K562 (cell line): ENCODE measurements around the gene GAPVD1. TPM values are rescaled to one million over a fixed set of nuclear protein-coding genes. Genes with fewer than 3 reads are reported as not detected.

ENCODE experiments used
- ADNP ChIP-seq: fragments of 200-800 bp; sonication (Bioruptor generic); IDR thresholded peaks from 2 replicates; pipeline ENCODE4 v1.6.1; 2016; ENCODE audit warnings: missing genetic modification characterization, missing compliant biosample characterization
- CBFA2T3 ChIP-seq: fragments of 450-650 bp; IDR thresholded peaks from 2 replicates; pipeline ENCODE4 v1.6.1; 2017
- CSDE1 ChIP-seq, 2 experiments: fragments of 450-650 bp; IDR thresholded peaks; 2 replicates each; pipeline ENCODE4 v1.6.1; 2016; ENCODE audit warnings: mild to moderate bottlenecking in 1 of 2
- ELF2 ChIP-seq: fragments of 250-450 bp; sonication (Bioruptor Pico); IDR thresholded peaks from 2 replicates; pipeline ENCODE4 v1.5.0; 2021; ENCODE audit warnings: mild to moderate bottlenecking
- FOSL1 ChIP-seq: fragments of 200-800 bp; sonication (Bioruptor generic); conservative IDR thresholded peaks from 2 replicates; pipeline ENCODE4 v1.6.1; 2016; ENCODE audit warnings: missing genetic modification characterization, missing compliant biosample characterization
- FUS ChIP-seq: fragments of 200-400 bp; formaldehyde crosslinking; optimal IDR thresholded peaks from 2 replicates; pipeline ENCODE3; 2017; ENCODE audit warnings: low read depth, low read length
- HLTF ChIP-seq: fragments of 450-650 bp; IDR thresholded peaks from 2 replicates; pipeline ENCODE4 v1.6.1; 2016
- JUN ChIP-seq, 2 experiments: sonication (generic) in 1 of 2; formaldehyde crosslinking in 1 of 2; IDR thresholded peaks; 2 replicates each; pipeline versions ENCODE4 v1.6.1 to v1.8.0; 2012 to 2022; ENCODE audit warnings: borderline replicate concordance in 2 of 2, mild to moderate bottlenecking in 2 of 2, improper control_type of control experiment in 1 of 2, low read depth in 1 of 2, low read length in 1 of 2, missing genetic modification reagents in 1 of 2
- MTA2 ChIP-seq: fragments of 450-650 bp; IDR thresholded peaks from 2 replicates; pipeline ENCODE4 v1.6.1; 2016; ENCODE audit warnings: low read depth
- NUFIP1 ChIP-seq: fragments of 450-650 bp; IDR thresholded peaks from 2 replicates; pipeline ENCODE4 v1.6.1; 2018; ENCODE audit not compliant: partially characterized antibody
- PRPF4 ChIP-seq: fragments of 200-400 bp; formaldehyde crosslinking; IDR thresholded peaks from one replicate; pipeline ENCODE4 v1.6.1; 2017; ENCODE audit warnings: low read length, low read depth, mild to moderate bottlenecking; ENCODE audit not compliant: insufficient read depth, poor library complexity, severe bottlenecking
- RBM17 ChIP-seq: fragments of 200-400 bp; formaldehyde crosslinking; IDR thresholded peaks from 2 replicates; pipeline ENCODE4 v1.6.1; 2017; ENCODE audit warnings: low read depth, mild to moderate bottlenecking, low read length, borderline replicate concordance
- RCOR1 ChIP-seq, 2 experiments: IDR thresholded peaks; 2 replicates each; pipeline ENCODE4 v1.6.1; 2012; ENCODE audit warnings: low read depth in 2 of 2, low read length in 2 of 2, borderline replicate concordance in 1 of 2, improper control_type of control experiment in 1 of 2
- SMAD4 ChIP-seq: fragments of 250-450 bp; sonication (Bioruptor Pico); conservative IDR thresholded peaks from 2 replicates; pipeline ENCODE4 v1.8.0; 2021; ENCODE audit warnings: inconsistent platforms, mild to moderate bottlenecking, moderate library complexity
- SMARCE1 ChIP-seq: fragments of 450-650 bp; IDR thresholded peaks from 2 replicates; pipeline ENCODE4 v1.7.1; 2016; ENCODE audit warnings: mild to moderate bottlenecking
- SNRNP70 ChIP-seq: fragments of 200-400 bp; formaldehyde crosslinking; optimal IDR thresholded peaks from 2 replicates; pipeline ENCODE3; 2017; ENCODE audit warnings: low read depth, low read length
- SPI1 ChIP-seq: IDR thresholded peaks from 2 replicates; pipeline ENCODE4 v1.6.1; 2011; ENCODE audit warnings: low read depth, low read length, control low read depth, borderline replicate concordance
- THAP7 ChIP-seq: fragments of 250-450 bp; sonication (Bioruptor Pico); IDR thresholded peaks from 2 replicates; pipeline ENCODE4 v1.5.0; 2021
- THRAP3 ChIP-seq: fragments of 450-650 bp; IDR thresholded peaks from 2 replicates; pipeline ENCODE4 v1.6.1; 2016; ENCODE audit warnings: mild to moderate bottlenecking, inconsistent platforms, borderline replicate concordance
- USF1 ChIP-seq: sonication (generic); formaldehyde crosslinking; IDR thresholded peaks from 2 replicates; pipeline ENCODE4 v1.9.0; 2022; ENCODE audit warnings: mild to moderate bottlenecking, missing genetic modification reagents
- USF2 ChIP-seq: sonication (generic); formaldehyde crosslinking; IDR thresholded peaks from 2 replicates; pipeline ENCODE4 v1.5.0; 2020; ENCODE audit warnings: missing genetic modification reagents
- ZNF3 ChIP-seq: fragments of 250-450 bp; sonication (Bioruptor Pico); IDR thresholded peaks from 2 replicates; pipeline ENCODE4 v1.5.0; 2021; ENCODE audit warnings: mild to moderate bottlenecking, moderate library complexity
- ZNF354B ChIP-seq: fragments of 250-450 bp; sonication (Bioruptor Pico); IDR thresholded peaks from 2 replicates; pipeline ENCODE4 v1.4.0; 2020
- ZNF408 ChIP-seq: fragments of 250-450 bp; sonication (Bioruptor Pico); IDR thresholded peaks from 2 replicates; pipeline ENCODE4 v1.4.0; 2020; ENCODE audit warnings: low read depth, mild to moderate bottlenecking, moderate library complexity
- ZNF589 ChIP-seq: fragments of 200-800 bp; sonication (Bioruptor generic); IDR thresholded peaks from 2 replicates; pipeline ENCODE4 v1.6.1; 2016; ENCODE audit warnings: low read depth, missing genetic modification characterization, missing compliant biosample characterization
- polyA plus RNA-seq, 8 experiments: library from polyadenylated mRNA; depleted of rRNA in 4 of 8; stranded (reverse) in 5 of 8; unstranded in 3 of 8; fragments of >200 nt; fragmentation: Nextera tagmentation in 2 of 8; fragmentation: Illumina TruSeq in 1 of 8; extraction: Ambion mirVana in 2 of 8; extraction: Trizol in 1 of 8; gene quantifications; 2 replicates each; pipeline versions ENCODE4 v1.2.1 to v1.2.3, GENCODE V29; 2011 to 2014; ENCODE audit warnings: inconsistent platforms in 1 of 8, missing spikeins in 1 of 8
- total RNA-seq, 7 experiments: library from RNA; depleted of rRNA in 6 of 7; stranded (reverse); fragments of >200 nt in 6 of 7; fragmentation: Illumina TruSeq in 2 of 7; extraction: Trizol in 2 of 7; gene quantifications; 2 replicates each; pipeline versions ENCODE4 v1.2.1 to v1.2.3, GENCODE V29; 2011 to 2021; ENCODE audit warnings: low replicate concordance in 1 of 7
- TF ChIP-seq, protein P1 (sequence below), 2 experiments: fragments of 450-650 bp in 1 of 2; sonication (generic) in 1 of 2; formaldehyde crosslinking; conservative IDR thresholded peaks; 2 replicates each; pipeline versions ENCODE4 v1.4.0 to v1.8.1; 2020 to 2022; ENCODE audit warnings: mild to moderate bottlenecking in 1 of 2, missing genetic modification reagents in 1 of 2

GAPVD1 gene
- total and polyA plus RNA-seq, 9 of the 15 experiments (the other 6 are each of a cell fraction or from before 2014, with no cell fraction given): 9.5 to 66.1 (median 45.5) TPM

- peak; percentile 80 for TF ChIP-seq USF2 (CRISPR knock-in tag)
- 0 out of 2 replicates have a peak, but pooled peaks have one; percentile 20 for TF ChIP-seq SMARCE1
- TF ChIP-seq PRPF4: no peak
- TF ChIP-seq ZNF408: no peak
- no peak for TF ChIP-seq THRAP3
- no peak for TF ChIP-seq MTA2
- peak; percentile 86 for TF ChIP-seq ADNP (tag)
- no peak for TF ChIP-seq ZNF3 (CRISPR knock-in tag)
- TF ChIP-seq, protein P1, sequence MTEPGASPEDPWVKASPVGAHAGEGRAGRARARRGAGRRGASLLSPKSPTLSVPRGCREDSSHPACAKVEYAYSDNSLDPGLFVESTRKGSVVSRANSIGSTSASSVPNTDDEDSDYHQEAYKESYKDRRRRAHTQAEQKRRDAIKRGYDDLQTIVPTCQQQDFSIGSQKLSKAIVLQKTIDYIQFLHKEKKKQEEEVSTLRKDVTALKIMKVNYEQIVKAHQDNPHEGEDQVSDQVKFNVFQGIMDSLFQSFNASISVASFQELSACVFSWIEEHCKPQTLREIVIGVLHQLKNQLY (CRISPR knock-in tag; conservative IDR thresholded peaks at IDR 0.05): no peak
- TF ChIP-seq RBM17: no peak
- TF ChIP-seq FUS: no peak
- TF ChIP-seq SMAD4 (CRISPR knock-in tag): peak; percentile 71
- peak in 1 of 2 experiments; percentile 61; a peak in 1 of 4 replicates for TF ChIP-seq RCOR1 (IDR thresholded peaks at IDR 0.05; ENCODE audit: borderline replicate concordance in 1 of 2, low read depth in 2 of 2, low read length in 2 of 2)
- no peak for TF ChIP-seq ELF2 (CRISPR knock-in tag)
- no peak for TF ChIP-seq ZNF589
- TF ChIP-seq USF1: peak; percentile 90
- TF ChIP-seq JUN (IDR thresholded peaks at IDR 0.05; ENCODE audit: borderline replicate concordance, low read depth, low read length): peak; percentile 57; the same call in 1 of the 2 replicates
- TF ChIP-seq JUN (CRISPR knock-in tag; IDR thresholded peaks at IDR 0.05; ENCODE audit: borderline replicate concordance): no peak
- no peak; the same call in 1 of the 2 replicates for TF ChIP-seq CBFA2T3
- TF ChIP-seq NUFIP1: no peak
- no peak for TF ChIP-seq HLTF
- no peak for TF ChIP-seq ZNF354B (CRISPR knock-in tag)
- no peak for TF ChIP-seq CSDE1 (IDR thresholded peaks at IDR 0.05)
- TF ChIP-seq SPI1: peak; percentile 85
- TF ChIP-seq THAP7: no peak
- no peak for TF ChIP-seq SNRNP70
- peak; percentile 89 for TF ChIP-seq FOSL1
Observed at GRCh38 chr9:125405938-125406809, 144.5 kb downstream of the GAPVD1 start (continued).
